Posterior vena cava (tissue), 2 donors: Measurements from ENCODE around the gene HPD. TPM values are rescaled to one million over a fixed set of nuclear protein-coding genes. Genes with fewer than 3 reads are reported as not detected.
"Not testable (repeated sequence)": the region's sequence is repeated elsewhere in the genome, so short reads cannot be mapped to it uniquely, and the experiment has no call there.

Source experiments
- DNase-seq: peaks from one replicate; pipeline ENCODE4 v3.0.0-alpha.2; 2020; ENCODE audit warnings: low spot score
- intact Hi-C, 2 donors: fragments of 100-400 bp; cut with DNase I; formaldehyde crosslinking; loops; one replicate each; pipeline versions ENCODE4 v1.14.1 to v1.14.2; 2022 to 2023
- long read RNA-seq, 2 donors: library from polyadenylated mRNA; unstranded; transcript quantifications; one replicate each; pipeline ENCODE4 v2.0.0, GENCODE V29; 2020 to 2021
- total RNA-seq, 2 donors: library from RNA; stranded (reverse); fragmentation: NEBNext Ultra II Directional; extraction: Animal tissue kit (Norgen Biotek cat#: 25700); gene quantifications; one replicate each; pipeline ENCODE4 v1.2.1, GENCODE V29; 2021
- donor health status: DM: yes; HTN: yes; CAD: no.
- donor health status: DM: yes; HTN: yes; CAD: no.

The HPD gene
- total RNA-seq, result 10 to 100 TPM in 1 of 2 donors, 1 to 10 TPM in 1; 5.6 to 17.4 TPM
- long read RNA-seq, donor 1, partial matches to known transcripts, result 1 of 4 reads
- long read RNA-seq, donor 1, other reads (novel, unspliced or antisense), result 0 of 4 reads
- long read RNA-seq, donor 2, transcript HPD-201 (14 exons, 1,419 nt), result major isoform, 13 of 17 reads
- long read RNA-seq, donor 2, partial matches to known transcripts, result 3 of 17 reads
- long read RNA-seq, donor 2, other reads (novel, unspliced or antisense), result 1 of 17 reads

GRCh38 chr12:121858662-121859572 lies at the start of gene HPD:
HPD (minus strand) TSS chr12:121858859; CDS start chr12:121858823, 36 bp downstream.
- peak; percentile 95 for DNase-seq
- intact Hi-C loops, result no loop called here

- no peak for DNase-seq
- intact Hi-C loops, result no loop called here
Observed at GRCh38 chr12:121905746-121906145, 47.1 kb upstream of the HPD start.

- intact Hi-C loops, result no loop called here
- DNase-seq, result no peak
Observed at GRCh38 chr12:121903202-121903601, 44.5 kb upstream of the HPD start.

- intact Hi-C loops, result no loop called here
- no peak for DNase-seq
Observed at GRCh38 chr12:121899590-121899989, 40.9 kb upstream of the HPD start.

- DNase-seq, result no peak
- intact Hi-C loops, result no loop called here
Observed at GRCh38 chr12:121898287-121898686, 39.6 kb upstream of the HPD start.

GRCh38 chr12:121894633-121895032 lies 36.0 kb upstream of the HPD start:
- DNase-seq, result no peak
- intact Hi-C loops, result no loop called here

- DNase-seq, result no peak
- intact Hi-C loops, result no loop called here
Observed at GRCh38 chr12:121893961-121894460, 35.4 kb upstream of the HPD start.

GRCh38 chr12:121892673-121893561 lies 34.3 kb upstream of the HPD start:
- no peak for DNase-seq

GRCh38 chr12:121889661-121890060 lies 31.0 kb upstream of the HPD start:
- DNase-seq, result not testable (repeated sequence)
- intact Hi-C loops, result loop anchor here (2.0 to 10.0 kb wide), 3 partner anchors 92 to 195 kb away; partner anchors contain the start of gene RHOF (in 1 of the 2)

More at GRCh38 chr12:121892673-121893561, 34.3 kb upstream of the HPD start:
- intact Hi-C loops, result no loop called here

GRCh38 chr12:121889274-121889624 lies 30.6 kb upstream of the HPD start:
- intact Hi-C loops, result loop anchor here (2.0 to 10.0 kb wide), 3 partner anchors 92 to 194 kb away; partner anchors contain the start of gene RHOF (in 1 of the 2)
- DNase-seq, result no peak

GRCh38 chr12:121888478-121889273 lies 30.0 kb upstream of the HPD start, which contains the start of gene PSMD9:
PSMD9 (plus strand) TSS chr12:121888790; CDS start chr12:121888857, 67 bp downstream.
- intact Hi-C loops, result loop anchor here (2.0 to 10.0 kb wide), 3 partner anchors 91 to 194 kb away; partner anchors contain the start of gene RHOF (in 1 of the 2)
- peak; percentile 99 for DNase-seq

GRCh38 chr12:121888083-121888477 lies 29.4 kb upstream of the HPD start:
- intact Hi-C loops, result loop anchor here (2.0 to 10.0 kb wide), 3 partner anchors 91 to 193 kb away; partner anchors contain the start of gene RHOF (in 1 of the 2)
- DNase-seq, result no peak

- intact Hi-C loops, result loop anchor here (5.0 to 10.0 kb wide), 2 partner anchors 88 to 190 kb away; no protein-coding TSS in a partner anchor
- DNase-seq, result not testable (repeated sequence)
Observed at GRCh38 chr12:121885129-121885528, 26.5 kb upstream of the HPD start.

GRCh38 chr12:121883315-121883660 lies 24.6 kb upstream of the HPD start:
- intact Hi-C loops, result loop anchor here in 1 of 2 donors (10.0 kb wide), 1 partner anchor 188 kb away; no protein-coding TSS in a partner anchor
- DNase-seq, result no peak

- intact Hi-C loops, DNase-seq: not testable (repeated sequence)
Observed at GRCh38 chr12:121876080-121876447, 17.4 kb upstream of the HPD start.

GRCh38 chr12:121875582-121875981 lies 16.9 kb upstream of the HPD start:
- no peak for DNase-seq

GRCh38 chr12:121874071-121874470 lies 15.4 kb upstream of the HPD start:
- intact Hi-C loops, result no loop called here
- no peak for DNase-seq

More at GRCh38 chr12:121875582-121875981, 16.9 kb upstream of the HPD start:
- intact Hi-C loops, result no loop called here

- no peak for DNase-seq
- intact Hi-C loops, result no loop called here
Observed at GRCh38 chr12:121873216-121873569, 14.5 kb upstream of the HPD start.
